ENCODE results near the gene DDRGK1. TPM values are rescaled to one million over a fixed set of nuclear protein-coding genes. Genes with fewer than 3 reads are reported as not detected.

The DDRGK1 gene
- total and polyA plus RNA-seq, 4 donors, result 16.8 to 72.4 (median 48.5) TPM

DNA sequence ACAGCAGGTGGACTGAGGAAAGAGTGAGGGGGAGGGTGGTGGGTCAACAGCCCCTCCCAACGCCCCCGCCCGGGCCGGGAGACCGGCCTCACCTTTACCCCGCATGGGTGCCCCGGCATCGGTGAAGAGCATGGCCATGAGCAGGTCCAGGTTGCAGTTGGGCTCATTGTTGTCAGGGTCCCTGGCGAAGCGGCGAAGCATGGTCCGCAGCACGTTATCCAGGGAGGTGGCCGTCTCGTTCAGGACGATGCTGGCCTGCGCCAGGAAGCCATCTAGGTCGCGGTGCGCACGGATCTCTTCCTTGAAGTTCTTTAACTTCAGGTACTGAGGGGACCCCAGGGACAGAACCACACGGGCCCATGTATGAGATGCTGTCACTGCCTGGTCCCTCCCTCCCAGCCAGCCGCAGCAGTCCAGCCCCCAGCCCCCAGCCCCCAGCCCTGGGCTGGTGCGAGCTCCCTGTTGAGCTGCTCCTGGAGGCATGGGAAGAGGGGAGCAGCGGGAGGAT lies 29.6 kb upstream of the DDRGK1 start:
- WGBS, result 93% methylated on average over 25 of the region's 25 CpGs
- DNase-seq (ENCODE audit: low spot score), result no peak
- Histone ChIP-seq H3K27ac (ENCODE audit: low read depth in 1 of 2, low read length in 2 of 2) (no peak overlapping the region), H3K4me1 (ENCODE audit: control insufficient read depth in 4 of 4, insufficient read depth in 4 of 4, low read length in 3 of 4) (peaks cover 3 to 13% (median 7%) of the 10 kb centered on the region in 4 donors), H3K27me3 (ENCODE audit: control insufficient read depth in 4 of 4, insufficient read depth in 4 of 4, low read length in 3 of 4) (peaks cover 0 to 2% (median 0%) of the 10 kb centered on the region in 4 donors), H3K36me3 (ENCODE audit: control insufficient read depth in 4 of 4, insufficient read depth in 3 of 4, low read depth in 1 of 4, low read length in 3 of 4) (no peaks in the 10 kb centered on the region), H3K9me3 (ENCODE audit: control insufficient read depth in 4 of 4, low read length in 3 of 4) (no peaks in the 10 kb centered on the region), H3K9ac (ENCODE audit: low read depth in 1 of 2, low read length in 2 of 2) (no peak overlapping the region), H3K4me3 (ENCODE audit: low read depth in 1 of 3, low read length in 3 of 3) (no peak overlapping the region)
- TF ChIP-seq FOXA2 (IDR thresholded peaks at IDR 0.05) (no peak), ATF3 (IDR thresholded peaks at IDR 0.05) (no peak), HNF4G (IDR thresholded peaks at IDR 0.05) (no peak), TAF1 (conservative IDR thresholded peaks at IDR 0.05) (no peak), SP1 (IDR thresholded peaks at IDR 0.05) (no peak), RAD21 (IDR thresholded peaks at IDR 0.05) (no peak), JUND (IDR thresholded peaks at IDR 0.05) (no peak), NR2F2 (IDR thresholded peaks at IDR 0.05) (no peak), MAX (IDR thresholded peaks at IDR 0.05) (no peak), YY1 (IDR thresholded peaks at IDR 0.05) (no peak), RXRA (IDR thresholded peaks at IDR 0.05) (no peak), FOXA1 (IDR thresholded peaks at IDR 0.05) (no peak), HNF4A (conservative IDR thresholded peaks at IDR 0.05) (no peak), GABPA (IDR thresholded peaks at IDR 0.05 in 1 of 2, conservative IDR thresholded peaks at IDR 0.05 in 1 of 2) (no peak), EGR1 (IDR thresholded peaks at IDR 0.05; ENCODE audit: low read depth in 2 of 2) (no peak)
- TF ChIP-seq, protein P1, sequence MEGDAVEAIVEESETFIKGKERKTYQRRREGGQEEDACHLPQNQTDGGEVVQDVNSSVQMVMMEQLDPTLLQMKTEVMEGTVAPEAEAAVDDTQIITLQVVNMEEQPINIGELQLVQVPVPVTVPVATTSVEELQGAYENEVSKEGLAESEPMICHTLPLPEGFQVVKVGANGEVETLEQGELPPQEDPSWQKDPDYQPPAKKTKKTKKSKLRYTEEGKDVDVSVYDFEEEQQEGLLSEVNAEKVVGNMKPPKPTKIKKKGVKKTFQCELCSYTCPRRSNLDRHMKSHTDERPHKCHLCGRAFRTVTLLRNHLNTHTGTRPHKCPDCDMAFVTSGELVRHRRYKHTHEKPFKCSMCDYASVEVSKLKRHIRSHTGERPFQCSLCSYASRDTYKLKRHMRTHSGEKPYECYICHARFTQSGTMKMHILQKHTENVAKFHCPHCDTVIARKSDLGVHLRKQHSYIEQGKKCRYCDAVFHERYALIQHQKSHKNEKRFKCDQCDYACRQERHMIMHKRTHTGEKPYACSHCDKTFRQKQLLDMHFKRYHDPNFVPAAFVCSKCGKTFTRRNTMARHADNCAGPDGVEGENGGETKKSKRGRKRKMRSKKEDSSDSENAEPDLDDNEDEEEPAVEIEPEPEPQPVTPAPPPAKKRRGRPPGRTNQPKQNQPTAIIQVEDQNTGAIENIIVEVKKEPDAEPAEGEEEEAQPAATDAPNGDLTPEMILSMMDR (IDR thresholded peaks at IDR 0.05; ENCODE audit: low read depth, low read length, missing input control), result no peak
- TF ChIP-seq, protein P2, sequence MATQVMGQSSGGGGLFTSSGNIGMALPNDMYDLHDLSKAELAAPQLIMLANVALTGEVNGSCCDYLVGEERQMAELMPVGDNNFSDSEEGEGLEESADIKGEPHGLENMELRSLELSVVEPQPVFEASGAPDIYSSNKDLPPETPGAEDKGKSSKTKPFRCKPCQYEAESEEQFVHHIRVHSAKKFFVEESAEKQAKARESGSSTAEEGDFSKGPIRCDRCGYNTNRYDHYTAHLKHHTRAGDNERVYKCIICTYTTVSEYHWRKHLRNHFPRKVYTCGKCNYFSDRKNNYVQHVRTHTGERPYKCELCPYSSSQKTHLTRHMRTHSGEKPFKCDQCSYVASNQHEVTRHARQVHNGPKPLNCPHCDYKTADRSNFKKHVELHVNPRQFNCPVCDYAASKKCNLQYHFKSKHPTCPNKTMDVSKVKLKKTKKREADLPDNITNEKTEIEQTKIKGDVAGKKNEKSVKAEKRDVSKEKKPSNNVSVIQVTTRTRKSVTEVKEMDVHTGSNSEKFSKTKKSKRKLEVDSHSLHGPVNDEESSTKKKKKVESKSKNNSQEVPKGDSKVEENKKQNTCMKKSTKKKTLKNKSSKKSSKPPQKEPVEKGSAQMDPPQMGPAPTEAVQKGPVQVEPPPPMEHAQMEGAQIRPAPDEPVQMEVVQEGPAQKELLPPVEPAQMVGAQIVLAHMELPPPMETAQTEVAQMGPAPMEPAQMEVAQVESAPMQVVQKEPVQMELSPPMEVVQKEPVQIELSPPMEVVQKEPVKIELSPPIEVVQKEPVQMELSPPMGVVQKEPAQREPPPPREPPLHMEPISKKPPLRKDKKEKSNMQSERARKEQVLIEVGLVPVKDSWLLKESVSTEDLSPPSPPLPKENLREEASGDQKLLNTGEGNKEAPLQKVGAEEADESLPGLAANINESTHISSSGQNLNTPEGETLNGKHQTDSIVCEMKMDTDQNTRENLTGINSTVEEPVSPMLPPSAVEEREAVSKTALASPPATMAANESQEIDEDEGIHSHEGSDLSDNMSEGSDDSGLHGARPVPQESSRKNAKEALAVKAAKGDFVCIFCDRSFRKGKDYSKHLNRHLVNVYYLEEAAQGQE (IDR thresholded peaks at IDR 0.05), result no peak
- TF ChIP-seq, protein P3, sequence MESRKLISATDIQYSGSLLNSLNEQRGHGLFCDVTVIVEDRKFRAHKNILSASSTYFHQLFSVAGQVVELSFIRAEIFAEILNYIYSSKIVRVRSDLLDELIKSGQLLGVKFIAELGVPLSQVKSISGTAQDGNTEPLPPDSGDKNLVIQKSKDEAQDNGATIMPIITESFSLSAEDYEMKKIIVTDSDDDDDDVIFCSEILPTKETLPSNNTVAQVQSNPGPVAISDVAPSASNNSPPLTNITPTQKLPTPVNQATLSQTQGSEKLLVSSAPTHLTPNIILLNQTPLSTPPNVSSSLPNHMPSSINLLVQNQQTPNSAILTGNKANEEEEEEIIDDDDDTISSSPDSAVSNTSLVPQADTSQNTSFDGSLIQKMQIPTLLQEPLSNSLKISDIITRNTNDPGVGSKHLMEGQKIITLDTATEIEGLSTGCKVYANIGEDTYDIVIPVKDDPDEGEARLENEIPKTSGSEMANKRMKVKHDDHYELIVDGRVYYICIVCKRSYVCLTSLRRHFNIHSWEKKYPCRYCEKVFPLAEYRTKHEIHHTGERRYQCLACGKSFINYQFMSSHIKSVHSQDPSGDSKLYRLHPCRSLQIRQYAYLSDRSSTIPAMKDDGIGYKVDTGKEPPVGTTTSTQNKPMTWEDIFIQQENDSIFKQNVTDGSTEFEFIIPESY (IDR thresholded peaks at IDR 0.05), result no peak

Data from liver (tissue), 9 donors.